Keratinocyte (primary cell): ENCODE results near the gene PELI1. TPM values are rescaled to one million over a fixed set of nuclear protein-coding genes. Genes with fewer than 3 reads are reported as not detected.

Experiments
- DNase-seq: peaks from one replicate; pipeline ENCODE4 v3.0.0-alpha.2; 2011; ENCODE audit warnings: low read depth, missing footprints, low spot score
- FAIRE-seq: peaks from 2 replicates; lab custom pipeline; 2011; peaks lifted over from hg19 to GRCh38; lab: Jason Lieb, UNC
- H2AFZ ChIP-seq: 2 replicates; pipeline ENCODE4 v1.6.0; 2012; ENCODE audit warnings: low read length, control low read depth, inconsistent platforms; ENCODE audit not compliant: control insufficient read depth
- H3K27ac ChIP-seq: 2 replicates; pipeline ENCODE4 v1.5.1; 2011; ENCODE audit warnings: low read length; ENCODE audit not compliant: control insufficient read depth, insufficient read depth
- H3K27me3 ChIP-seq: 3 replicates; pipeline ENCODE4 v1.6.0; 2011; ENCODE audit warnings: low read length; ENCODE audit not compliant: control insufficient read depth, insufficient read depth; ENCODE audit errors: extremely low read depth
- H3K36me3 ChIP-seq, 2 experiments: 2 replicates in 1 of 2; 3 replicates in 1 of 2; pipeline ENCODE4 v1.5.1; 2011; ENCODE audit warnings: low read length in 2 of 2, mild to moderate bottlenecking in 1 of 2; ENCODE audit not compliant: control insufficient read depth in 2 of 2, insufficient read depth in 2 of 2; ENCODE audit errors: extremely low read depth in 1 of 2
- H3K4me1 ChIP-seq: 3 replicates; pipeline ENCODE4 v1.5.1; 2011; ENCODE audit warnings: low read length; ENCODE audit not compliant: control insufficient read depth, insufficient read depth; ENCODE audit errors: extremely low read depth
- H3K4me2 ChIP-seq: 3 replicates; pipeline ENCODE4 v1.6.0; 2011; ENCODE audit warnings: low read depth, low read length; ENCODE audit not compliant: control insufficient read depth, insufficient read depth; ENCODE audit errors: extremely low read depth
- H3K4me3 ChIP-seq, 3 experiments: fragments of 200-600 bp in 1 of 3; sonication (generic) in 1 of 3; 2 replicates in 2 of 3; 3 replicates in 1 of 3; pipeline ENCODE4 v1.5.1; 2011 to 2016; ENCODE audit warnings: low read length in 3 of 3, mild to moderate bottlenecking in 3 of 3, control low read depth in 2 of 3, inconsistent platforms in 1 of 3, low read depth in 1 of 3, mixed read lengths in 1 of 3, mixed run types in 1 of 3, moderate library complexity in 1 of 3; ENCODE audit not compliant: control insufficient read depth in 2 of 3, insufficient read depth in 2 of 3; ENCODE audit errors: extremely low read depth in 1 of 3
- H3K79me2 ChIP-seq: 2 replicates; pipeline ENCODE4 v1.6.0; 2012; ENCODE audit warnings: low read length; ENCODE audit not compliant: control insufficient read depth, insufficient read depth
- H3K9ac ChIP-seq: 3 replicates; pipeline ENCODE4 v1.6.0; 2011; ENCODE audit warnings: low read length; ENCODE audit not compliant: control insufficient read depth, insufficient read depth; ENCODE audit errors: extremely low read depth
- H3K9me1 ChIP-seq: 3 replicates; pipeline ENCODE4 v1.6.0; 2011; ENCODE audit warnings: low read length; ENCODE audit not compliant: control insufficient read depth, insufficient read depth; ENCODE audit errors: extremely low read depth
- H3K9me3 ChIP-seq: 2 replicates; pipeline ENCODE4 v1.5.1; 2012; ENCODE audit warnings: low read depth, low read length; ENCODE audit not compliant: control insufficient read depth
- H4K20me1 ChIP-seq: 3 replicates; pipeline ENCODE4 v1.6.0; 2011; ENCODE audit warnings: low read length; ENCODE audit not compliant: control insufficient read depth, insufficient read depth; ENCODE audit errors: extremely low read depth
- EZH2 ChIP-seq: IDR thresholded peaks from one replicate; pipeline ENCODE4 v1.6.1; 2012; ENCODE audit warnings: inconsistent platforms, mild to moderate bottlenecking, low read length, moderate library complexity
- dilution Hi-C: fragments of 300-500 bp; cut with MboI; formaldehyde crosslinking; loops from one replicate; pipeline ENCODE4 v1.7.0; 2020; ENCODE audit warnings: low sequenced_read_pairs; ENCODE audit not compliant: extremely low pct_ligation_motif_present
- polyA plus RNA-seq, 5 experiments: library from polyadenylated mRNA; depleted of rRNA in 3 of 5; stranded (reverse) in 3 of 5; stranded (forward) in 1 of 5; unstranded in 1 of 5; fragments of >200 nt; gene quantifications; 1 replicate in 1 of 5; 2 replicates in 3 of 5; 3 replicates in 1 of 5; pipeline versions ENCODE4 v1.2.1 to v1.2.3, GENCODE V29; 2011 to 2012; ENCODE audit warnings: missing spikeins in 2 of 5, low read depth in 1 of 5, low replicate concordance in 1 of 5
- TF ChIP-seq, protein P1 (sequence below), 3 experiments: IDR thresholded peaks in 1 of 3; conservative IDR thresholded peaks in 1 of 3; optimal IDR thresholded peaks in 1 of 3; 2 replicates in 2 of 3; 3 replicates in 1 of 3; pipeline versions ENCODE3 to v1.5.1; 2011; ENCODE audit warnings: low read length in 3 of 3, mild to moderate bottlenecking in 3 of 3, moderate library complexity in 2 of 3, control low read depth in 1 of 3, inconsistent platforms in 1 of 3; ENCODE audit not compliant: insufficient read depth in 2 of 3; ENCODE audit errors: extremely low read depth in 1 of 3

The PELI1 gene
- polyA plus RNA-seq, 1 donor (not counting 4 experiments of a cell fraction or from before 2014, with no cell fraction given) = 21.2 TPM

DNA sequence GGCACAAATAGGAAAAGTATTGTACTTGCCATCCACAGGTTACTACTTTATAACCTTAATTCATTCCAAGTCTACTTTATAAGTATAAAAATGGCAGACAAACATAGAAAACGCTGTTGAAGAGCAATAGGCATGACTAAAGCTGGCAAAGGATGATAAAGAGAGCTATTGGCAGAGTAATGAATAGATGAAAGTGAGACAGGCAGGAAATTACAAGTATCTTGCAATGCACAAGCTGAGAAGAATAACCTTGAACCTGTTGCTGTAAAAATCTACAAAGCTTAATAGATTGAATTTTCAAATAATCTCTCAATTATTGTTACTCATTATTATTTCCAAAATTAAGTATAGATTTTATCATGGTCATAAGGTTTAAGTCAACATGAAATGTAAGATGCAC is 8.8 kb downstream of the PELI1 start:
- Histone ChIP-seq H3K27ac (peak overlapping the region; percentile 16), H3K36me3 (no peaks in the 10 kb centered on the region), H3K79me2 (peaks cover 75% of the 10 kb centered on the region), H3K9ac (no peak overlapping the region), H3K27me3 (no peaks in the 10 kb centered on the region), H3K4me3 (no peak overlapping the region), H3K4me2 (peak overlapping the region; percentile 33), H4K20me1 (no peaks in the 10 kb centered on the region), H3K9me3 (no peaks in the 10 kb centered on the region), H3K4me1 (peaks cover 50% of the 10 kb centered on the region), H3K9me1 (no peaks in the 10 kb centered on the region), H2AFZ (no peak overlapping the region)
- dilution Hi-C loops = no loop called here
- DNase-seq = no peak
- no peak for FAIRE-seq
- TF ChIP-seq, protein P1, sequence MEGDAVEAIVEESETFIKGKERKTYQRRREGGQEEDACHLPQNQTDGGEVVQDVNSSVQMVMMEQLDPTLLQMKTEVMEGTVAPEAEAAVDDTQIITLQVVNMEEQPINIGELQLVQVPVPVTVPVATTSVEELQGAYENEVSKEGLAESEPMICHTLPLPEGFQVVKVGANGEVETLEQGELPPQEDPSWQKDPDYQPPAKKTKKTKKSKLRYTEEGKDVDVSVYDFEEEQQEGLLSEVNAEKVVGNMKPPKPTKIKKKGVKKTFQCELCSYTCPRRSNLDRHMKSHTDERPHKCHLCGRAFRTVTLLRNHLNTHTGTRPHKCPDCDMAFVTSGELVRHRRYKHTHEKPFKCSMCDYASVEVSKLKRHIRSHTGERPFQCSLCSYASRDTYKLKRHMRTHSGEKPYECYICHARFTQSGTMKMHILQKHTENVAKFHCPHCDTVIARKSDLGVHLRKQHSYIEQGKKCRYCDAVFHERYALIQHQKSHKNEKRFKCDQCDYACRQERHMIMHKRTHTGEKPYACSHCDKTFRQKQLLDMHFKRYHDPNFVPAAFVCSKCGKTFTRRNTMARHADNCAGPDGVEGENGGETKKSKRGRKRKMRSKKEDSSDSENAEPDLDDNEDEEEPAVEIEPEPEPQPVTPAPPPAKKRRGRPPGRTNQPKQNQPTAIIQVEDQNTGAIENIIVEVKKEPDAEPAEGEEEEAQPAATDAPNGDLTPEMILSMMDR (optimal IDR thresholded peaks at IDR 0.05 in 1 of 3, IDR thresholded peaks at IDR 0.05 in 1 of 3, conservative IDR thresholded peaks at IDR 0.05 in 1 of 3; ENCODE audit: extremely low read depth in 1 of 3, insufficient read depth in 2 of 3, low read length in 3 of 3) = no peak

DNA sequence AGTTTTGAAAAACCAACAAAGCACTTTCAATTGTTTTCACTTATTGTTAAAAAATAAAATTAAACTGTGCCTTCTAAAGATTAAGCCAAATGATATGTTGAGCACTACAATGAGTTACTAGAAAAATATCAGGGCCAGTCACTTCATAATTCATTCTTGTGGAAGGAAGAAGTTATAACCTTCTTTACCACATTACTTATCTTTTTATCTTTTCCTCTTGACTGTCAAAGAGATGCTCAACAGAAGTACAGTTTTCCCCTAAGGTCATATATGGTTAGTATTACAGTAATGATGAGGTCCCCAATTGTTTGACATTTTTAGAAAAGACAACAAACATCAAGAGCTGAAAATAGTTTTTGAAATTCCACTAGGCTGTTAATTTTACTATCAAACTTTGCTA is 9.4 kb downstream of the PELI1 start:
- Histone ChIP-seq H2AFZ (no peak overlapping the region), H3K9me3 (no peaks in the 10 kb centered on the region), H4K20me1 (no peaks in the 10 kb centered on the region), H3K4me2 (no peak overlapping the region), H3K9me1 (no peaks in the 10 kb centered on the region), H3K4me1 (peaks cover 50% of the 10 kb centered on the region), H3K36me3 (no peaks in the 10 kb centered on the region), H3K27me3 (no peaks in the 10 kb centered on the region), H3K27ac (peak overlapping the region; percentile 75), H3K9ac (no peak overlapping the region), H3K4me3 (no peak overlapping the region), H3K79me2 (peaks cover 75% of the 10 kb centered on the region)
- DNase-seq (no peak), FAIRE-seq (no peak)
- dilution Hi-C loops = no loop called here
- no peak for TF ChIP-seq EZH2
- TF ChIP-seq, protein P1 (optimal IDR thresholded peaks at IDR 0.05 in 1 of 3, IDR thresholded peaks at IDR 0.05 in 1 of 3, conservative IDR thresholded peaks at IDR 0.05 in 1 of 3; ENCODE audit: extremely low read depth in 1 of 3, insufficient read depth in 2 of 3, low read length in 3 of 3) = no peak
